HG03066 (cell line): Measurements from ENCODE around the gene BEST3.
"Not testable (repeated sequence)": the region's sequence is repeated elsewhere in the genome, so short reads cannot be mapped to it uniquely, and the experiment has no call there.

ENCODE experiments used
- ATAC-seq: cut with Tn5 transposase; IDR thresholded peaks from one replicate; pipeline ENCODE4 v1.9.1; 2021; ENCODE audit warnings: low read depth; ENCODE audit not compliant: unreplicated experiment

Gene BEST3

GRCh38 chr12:69608114-69608513 is 91.0 kb downstream of the BEST3 start:
- ATAC-seq = no peak

- ATAC-seq = not testable (repeated sequence)
Observed at GRCh38 chr12:69604275-69604674, 94.8 kb downstream of the BEST3 start.
